Fibroblast of mammary gland (primary cell): Measurements from ENCODE around the gene TAT.

Source experiments
- DNase-seq: peaks from one replicate; pipeline ENCODE4 v3.0.0-alpha.2; 2010; ENCODE audit warnings: low read depth
- H3K4me3 ChIP-seq: 2 replicates; pipeline ENCODE4 v1.5.1; 2011; ENCODE audit warnings: low read depth, mild to moderate bottlenecking, low read length, moderate library complexity; ENCODE audit not compliant: control insufficient read depth
- CTCF ChIP-seq: conservative IDR thresholded peaks from 2 replicates; pipeline ENCODE4 v1.5.1; 2011; ENCODE audit warnings: low read depth, low read length, inconsistent platforms; ENCODE audit not compliant: control insufficient read depth, insufficient read depth

The TAT gene

GRCh38 chr16:71557299-71557698, 19.6 kb downstream of the TAT start:
- H3K4me3 ChIP-seq, result no peak overlapping the region
- no peak for DNase-seq
- TF ChIP-seq CTCF, result no peak

- H3K4me3 ChIP-seq, result no peak overlapping the region
- DNase-seq, result no peak
- TF ChIP-seq CTCF, result no peak
These were observed 21.5 kb downstream of the TAT start for GRCh38 chr16:71555230-71555891.

- TF ChIP-seq CTCF, result no peak
- no peak overlapping the region for H3K4me3 ChIP-seq
- no peak for DNase-seq
These were observed 24.0 kb downstream of the TAT start for GRCh38 chr16:71552698-71553503.

GRCh38 chr16:71547168-71547567, 29.7 kb downstream of the TAT start:
- no peak for TF ChIP-seq CTCF
- DNase-seq, result no peak

GRCh38 chr16:71542377-71542776, 34.5 kb downstream of the TAT start:
- peak; percentile 47 for DNase-seq
- peak; percentile 67 for TF ChIP-seq CTCF
- no peak overlapping the region for H3K4me3 ChIP-seq

More at GRCh38 chr16:71547168-71547567, 29.7 kb downstream of the TAT start:
- H3K4me3 ChIP-seq, result no peak overlapping the region

- TF ChIP-seq CTCF, result peak; percentile 74
- no peak overlapping the region for H3K4me3 ChIP-seq
- DNase-seq, result peak; percentile 47
These were observed 39.2 kb downstream of the TAT start for GRCh38 chr16:71537643-71538042.
